HL-60 (cell line): ENCODE data around the gene TTC13.

Experiments used
- SPI1 ChIP-seq: IDR thresholded peaks from 2 replicates; pipeline ENCODE4 v1.6.1; 2012; ENCODE audit warnings: low read depth, mild to moderate bottlenecking, borderline replicate concordance
- TF ChIP-seq, protein P1 (sequence below): IDR thresholded peaks from one replicate; pipeline ENCODE4 v1.5.1; 2011; ENCODE audit warnings: low read length, control low read depth, inconsistent platforms; ENCODE audit not compliant: insufficient read depth

DNA sequence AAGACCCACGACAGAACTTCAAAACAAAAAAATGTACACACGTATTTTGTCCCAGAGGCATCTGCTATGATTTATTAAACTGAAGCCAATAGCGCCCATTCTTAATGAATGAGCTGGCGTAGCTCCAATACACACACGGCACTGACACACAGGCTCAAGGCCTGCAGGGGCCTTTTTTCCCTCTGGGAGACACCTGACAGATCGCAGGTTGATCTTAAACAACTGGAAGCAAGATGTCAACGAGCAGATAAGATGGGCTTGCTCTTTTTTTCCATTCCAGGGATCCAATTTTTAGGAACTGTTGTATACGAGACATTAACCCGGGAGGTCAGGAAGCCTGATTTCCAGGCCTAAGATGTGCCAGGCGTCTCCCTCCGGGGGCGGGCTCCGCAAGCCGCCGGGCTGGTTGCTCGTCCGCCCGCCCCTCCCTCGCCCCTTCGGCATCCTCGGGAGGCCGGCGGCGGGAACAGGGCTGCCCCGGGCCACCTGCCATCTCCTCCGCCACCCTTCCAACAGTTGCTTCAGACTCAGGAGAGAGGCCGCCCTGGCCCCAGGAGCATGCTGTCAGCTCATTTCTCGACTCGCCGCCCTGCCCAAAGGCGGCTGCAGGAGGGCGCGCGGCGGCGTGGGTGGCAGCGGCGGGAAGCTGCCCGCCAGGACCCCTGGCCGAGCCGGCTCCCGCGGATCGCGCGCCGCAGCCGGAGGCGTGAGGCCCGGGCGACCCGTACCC, 735 bp downstream of the TTC13 start:
- TF ChIP-seq, protein P1, sequence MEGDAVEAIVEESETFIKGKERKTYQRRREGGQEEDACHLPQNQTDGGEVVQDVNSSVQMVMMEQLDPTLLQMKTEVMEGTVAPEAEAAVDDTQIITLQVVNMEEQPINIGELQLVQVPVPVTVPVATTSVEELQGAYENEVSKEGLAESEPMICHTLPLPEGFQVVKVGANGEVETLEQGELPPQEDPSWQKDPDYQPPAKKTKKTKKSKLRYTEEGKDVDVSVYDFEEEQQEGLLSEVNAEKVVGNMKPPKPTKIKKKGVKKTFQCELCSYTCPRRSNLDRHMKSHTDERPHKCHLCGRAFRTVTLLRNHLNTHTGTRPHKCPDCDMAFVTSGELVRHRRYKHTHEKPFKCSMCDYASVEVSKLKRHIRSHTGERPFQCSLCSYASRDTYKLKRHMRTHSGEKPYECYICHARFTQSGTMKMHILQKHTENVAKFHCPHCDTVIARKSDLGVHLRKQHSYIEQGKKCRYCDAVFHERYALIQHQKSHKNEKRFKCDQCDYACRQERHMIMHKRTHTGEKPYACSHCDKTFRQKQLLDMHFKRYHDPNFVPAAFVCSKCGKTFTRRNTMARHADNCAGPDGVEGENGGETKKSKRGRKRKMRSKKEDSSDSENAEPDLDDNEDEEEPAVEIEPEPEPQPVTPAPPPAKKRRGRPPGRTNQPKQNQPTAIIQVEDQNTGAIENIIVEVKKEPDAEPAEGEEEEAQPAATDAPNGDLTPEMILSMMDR: no peak
- no peak for TF ChIP-seq SPI1
